K562 (cell line): ENCODE data around the gene SLX4IP. TPM values are rescaled to one million over a fixed set of nuclear protein-coding genes. Genes with fewer than 3 reads are reported as not detected.

Source experiments
- ATAC-seq: fragments of 200-7000 bp; cut with Tn5 transposase; 3 replicates; pipeline ENCODE4 v1.9.1; 2020; ENCODE audit warnings: moderate library complexity
- BruUV-seq: library from RNA; stranded (reverse); fragments of 400-500 nt; replicated peaks from 2 replicates; lab custom pipeline; 2021; lab: Mats Ljungman, UMichigan
- CTCF ChIA-PET: fragments of 300-600 bp; formaldehyde crosslinking; extraction: SDS; loops from one replicate; lab custom pipeline; 2021; ENCODE audit warnings: low intra/inter-chr PET ratio; lab: Yijun Ruan, JAX
- POLR2A ChIA-PET: fragments of 300-600, 350-650 bp; sonication (Branson Sonifier 250); formaldehyde crosslinking; extraction: SDS; loops from one replicate; lab custom pipeline; 2021; ENCODE audit warnings: antibody characterized with exemption, inconsistent platforms; lab: Yijun Ruan, JAX
- DNase-seq, 4 experiments: peaks; one replicate each; pipeline versions ENCODE4 v3.0.0 to v3.0.0-alpha.2; 2011 to 2018; ENCODE audit warnings: low spot score in 3 of 4, mixed read lengths in 3 of 4; ENCODE audit errors: extremely low read depth in 1 of 4
- FAIRE-seq: peaks from 2 replicates; lab custom pipeline; 2011; peaks lifted over from hg19 to GRCh38; lab: Jason Lieb, UNC
- H2AFZ ChIP-seq: 2 replicates; pipeline ENCODE4 v1.6.0; 2011; ENCODE audit warnings: low read depth, low read length, control low read depth, inconsistent platforms
- H3K27ac ChIP-seq: fragments of 200-600 bp; 3 replicates; pipeline ENCODE4 v1.8.0; 2011; ENCODE audit warnings: low read depth, mild to moderate bottlenecking, control low read depth, inconsistent platforms, low read length, moderate library complexity, mixed read lengths; ENCODE audit errors: extremely low read depth
- H3K27me3 ChIP-seq, 2 experiments: fragments of 300-600 bp in 1 of 2; 2 replicates in 1 of 2; 3 replicates in 1 of 2; pipeline versions ENCODE4 v1.6.0 to v1.8.0; 2011; ENCODE audit warnings: inconsistent platforms in 2 of 2, low read length in 2 of 2, mild to moderate bottlenecking in 1 of 2, mixed read lengths in 1 of 2, moderate library complexity in 1 of 2; ENCODE audit not compliant: control insufficient read depth in 2 of 2, insufficient read depth in 2 of 2
- H3K36me3 ChIP-seq: fragments of 300-600 bp; 3 replicates; pipeline ENCODE4 v1.8.0; 2011; ENCODE audit warnings: mild to moderate bottlenecking, low read length, inconsistent platforms; ENCODE audit not compliant: control insufficient read depth, insufficient read depth
- H3K4me1 ChIP-seq, 2 experiments: fragments of 200-600 bp in 1 of 2; replicated peaks in 1 of 2; 2 replicates in 1 of 2; 3 replicates in 1 of 2; pipeline versions ENCODE4 v1.5.1 to v1.8.0; 2011; ENCODE audit warnings: inconsistent platforms in 2 of 2, low read length in 2 of 2, mild to moderate bottlenecking in 1 of 2, mixed read lengths in 1 of 2, moderate library complexity in 1 of 2; ENCODE audit not compliant: control insufficient read depth in 2 of 2, insufficient read depth in 2 of 2
- H3K4me2 ChIP-seq: 2 replicates; pipeline ENCODE4 v1.6.1; 2011; ENCODE audit warnings: low read length, control low read depth, inconsistent platforms, mixed read lengths; ENCODE audit not compliant: insufficient read depth
- H3K4me3 ChIP-seq: fragments of 200-600 bp; sonication (generic), shearing (Covaris generic); 2 replicates; pipeline ENCODE4 v1.5.1; 2016; ENCODE audit warnings: control low read depth, inconsistent platforms
- H3K79me2 ChIP-seq: fragments of 200-600 bp; 3 replicates; pipeline ENCODE4 v1.8.0; 2011; ENCODE audit warnings: low read length, inconsistent platforms; ENCODE audit not compliant: control insufficient read depth, insufficient read depth
- H3K9ac ChIP-seq, 2 experiments: 2 replicates each; pipeline versions ENCODE4 v1.6.0 to v1.6.1; 2011; ENCODE audit warnings: low read depth in 2 of 2, low read length in 2 of 2, control low read depth in 1 of 2, inconsistent platforms in 1 of 2, mild to moderate bottlenecking in 1 of 2, mixed read lengths in 1 of 2; ENCODE audit not compliant: insufficient read depth in 1 of 2
- H3K9me1 ChIP-seq: one replicate; pipeline ENCODE4 v1.6.0; 2011; ENCODE audit warnings: inconsistent platforms, mild to moderate bottlenecking, low read length, moderate library complexity; ENCODE audit not compliant: control insufficient read depth, insufficient read depth
- H3K9me3 ChIP-seq: replicated peaks from 2 replicates; pipeline ENCODE4 v1.5.1; 2011; ENCODE audit warnings: low read depth, low read length, inconsistent platforms; ENCODE audit not compliant: control insufficient read depth, insufficient read depth
- H4K20me1 ChIP-seq: replicated peaks from 2 replicates; pipeline ENCODE4 v1.6.1; 2011; ENCODE audit warnings: low read length, inconsistent platforms, mixed read lengths; ENCODE audit not compliant: control insufficient read depth, insufficient read depth
- GABPB1 ChIP-seq: sonication (generic); formaldehyde crosslinking; IDR thresholded peaks from 2 replicates; pipeline ENCODE4 v1.8.0; 2022; ENCODE audit warnings: mild to moderate bottlenecking, missing genetic modification reagents
- HNRNPK ChIP-seq: fragments of 200-400 bp; formaldehyde crosslinking; IDR thresholded peaks from one replicate; pipeline ENCODE4 v1.6.1; 2018; ENCODE audit warnings: mild to moderate bottlenecking, low read depth, low read length; ENCODE audit not compliant: poor library complexity, severe bottlenecking
- LCOR ChIP-seq: sonication (generic); formaldehyde crosslinking; IDR thresholded peaks from 2 replicates; pipeline ENCODE4 v1.8.0; 2022; ENCODE audit warnings: mild to moderate bottlenecking, missing genetic modification reagents
- MCM2 ChIP-seq: fragments of 450-650 bp; IDR thresholded peaks from 2 replicates; pipeline ENCODE4 v1.6.1; 2017; ENCODE audit warnings: low read depth, mild to moderate bottlenecking
- NELFE ChIP-seq: IDR thresholded peaks from 2 replicates; pipeline ENCODE4 v1.6.1; 2011; ENCODE audit warnings: mild to moderate bottlenecking; ENCODE audit not compliant: insufficient read depth, insufficient read length
- POU5F1 ChIP-seq: fragments of 150-350 bp; IDR thresholded peaks from 2 replicates; pipeline ENCODE4 v1.6.1; 2014; ENCODE audit warnings: borderline replicate concordance, low read length, low read depth, mild to moderate bottlenecking; ENCODE audit not compliant: partially characterized antibody
- PTTG1 ChIP-seq: fragments of 450-650 bp; IDR thresholded peaks from 2 replicates; pipeline ENCODE4 v1.6.1; 2016; ENCODE audit warnings: low read depth, mild to moderate bottlenecking, missing genetic modification characterization, missing compliant biosample characterization
- ZNF311 ChIP-seq: fragments of 250-450 bp; sonication (Bioruptor Pico); IDR thresholded peaks from 2 replicates; pipeline ENCODE4 v1.4.0; 2020; ENCODE audit warnings: mild to moderate bottlenecking, moderate library complexity
- WGBS: fragments of 100-300 bp; shearing (Covaris generic); methylation state at CpG from one replicate; pipeline ENCODE4 v1.1.6; 2016; ENCODE audit warnings: low coverage, mixed read lengths; ENCODE audit not compliant: insufficient coverage; ENCODE audit errors: missing lambda C conversion rate; 5-methylcytosine and 5-hydroxymethylcytosine counted together
- in situ Hi-C: fragments of 300-500 bp; cut with MboI; formaldehyde crosslinking; loops from 4 replicates; pipeline ENCODE4 v1.15.0; 2018; ENCODE audit warnings: inconsistent platforms, mixed read lengths
- intact Hi-C: fragments of 100-400 bp; cut with micrococcal nuclease; formaldehyde crosslinking; loops from 2 replicates; pipeline ENCODE4 v1.14.2; 2022
- polyA plus RNA-seq, 8 experiments: library from polyadenylated mRNA; depleted of rRNA in 4 of 8; stranded (reverse) in 5 of 8; unstranded in 3 of 8; fragments of >200 nt; fragmentation: Nextera tagmentation in 2 of 8; fragmentation: Illumina TruSeq in 1 of 8; extraction: Ambion mirVana in 2 of 8; extraction: Trizol in 1 of 8; gene quantifications; 2 replicates each; pipeline versions ENCODE4 v1.2.1 to v1.2.3, GENCODE V29; 2011 to 2014; ENCODE audit warnings: inconsistent platforms in 1 of 8, missing spikeins in 1 of 8
- total RNA-seq, 7 experiments: library from RNA; depleted of rRNA in 6 of 7; stranded (reverse); fragments of >200 nt in 6 of 7; fragmentation: Illumina TruSeq in 2 of 7; extraction: Trizol in 2 of 7; gene quantifications; 2 replicates each; pipeline versions ENCODE4 v1.2.1 to v1.2.3, GENCODE V29; 2011 to 2021; ENCODE audit warnings: low replicate concordance in 1 of 7
- TF ChIP-seq, protein P1 (sequence below): sonication (generic); formaldehyde crosslinking; IDR thresholded peaks from 2 replicates; pipeline ENCODE4 v1.8.0; 2022; ENCODE audit warnings: mild to moderate bottlenecking, missing genetic modification reagents

SLX4IP gene
- total and polyA plus RNA-seq, 9 of the 15 experiments (the other 6 are each of a cell fraction or from before 2014, with no cell fraction given): 1.5 to 5.9 (median 3.5) TPM

DNA sequence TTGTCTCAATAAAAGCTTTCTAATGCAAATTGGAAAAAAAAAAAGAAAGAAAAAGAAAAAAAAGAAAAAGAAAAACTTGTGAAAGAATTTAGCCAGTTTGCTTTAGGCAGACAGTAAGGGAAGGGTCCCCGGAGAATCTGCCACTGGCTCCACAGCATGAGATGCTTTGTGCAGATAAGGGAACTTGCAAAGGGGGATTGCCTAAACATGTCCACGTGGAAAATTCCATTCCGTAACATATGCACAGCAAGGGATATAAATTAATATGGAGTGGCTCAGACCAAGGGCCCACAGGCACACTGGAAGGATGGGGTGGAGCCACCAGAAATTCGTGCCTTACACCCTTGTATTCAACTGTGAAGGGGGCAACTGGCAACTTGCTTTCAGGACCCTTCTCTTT is 46.5 kb upstream of the SLX4IP start:
- FAIRE-seq: no peak

More for the DNA sequence above, 46.5 kb upstream of the SLX4IP start:
- no peaks in the 10 kb centered on the region; a peak in 1 of 5 replicates for H3K27me3 ChIP-seq
- no peaks in the 10 kb centered on the region for H3K36me3 ChIP-seq
- no peaks in the 10 kb centered on the region for H3K9me3 ChIP-seq
- ATAC-seq (no peak), DNase-seq (no peak)
- in situ Hi-C loops (no loop called here), intact Hi-C loops (no loop called here)
- WGBS: 5% methylated on average over 4 of the region's 4 CpGs
- no peaks in the 10 kb centered on the region for H3K4me1 ChIP-seq
- H2AFZ ChIP-seq: no peak overlapping the region
- H3K9me1 ChIP-seq: no peaks in the 10 kb centered on the region
- ChIA-PET CTCF (no interaction called here), POLR2A (interaction anchor here (0.7 kb wide), 1 partner anchor 439 kb away, joined by 3 read pairs; no protein-coding TSS in a partner anchor)
- H3K4me2 ChIP-seq: no peak overlapping the region
- no TSS peak for BruUV-seq
- H3K4me3 ChIP-seq: no peak overlapping the region
- no peak overlapping the region for H3K9ac ChIP-seq
- H3K27ac ChIP-seq: no peak overlapping the region
- H3K79me2 ChIP-seq: no peaks in the 10 kb centered on the region
- TF ChIP-seq MCM2: no peak
- TF ChIP-seq, protein P1, sequence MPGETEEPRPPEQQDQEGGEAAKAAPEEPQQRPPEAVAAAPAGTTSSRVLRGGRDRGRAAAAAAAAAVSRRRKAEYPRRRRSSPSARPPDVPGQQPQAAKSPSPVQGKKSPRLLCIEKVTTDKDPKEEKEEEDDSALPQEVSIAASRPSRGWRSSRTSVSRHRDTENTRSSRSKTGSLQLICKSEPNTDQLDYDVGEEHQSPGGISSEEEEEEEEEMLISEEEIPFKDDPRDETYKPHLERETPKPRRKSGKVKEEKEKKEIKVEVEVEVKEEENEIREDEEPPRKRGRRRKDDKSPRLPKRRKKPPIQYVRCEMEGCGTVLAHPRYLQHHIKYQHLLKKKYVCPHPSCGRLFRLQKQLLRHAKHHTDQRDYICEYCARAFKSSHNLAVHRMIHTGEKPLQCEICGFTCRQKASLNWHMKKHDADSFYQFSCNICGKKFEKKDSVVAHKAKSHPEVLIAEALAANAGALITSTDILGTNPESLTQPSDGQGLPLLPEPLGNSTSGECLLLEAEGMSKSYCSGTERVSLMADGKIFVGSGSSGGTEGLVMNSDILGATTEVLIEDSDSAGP (CRISPR knock-in tag): no peak
- no peak for TF ChIP-seq GABPB1
- TF ChIP-seq LCOR: no peak
- TF ChIP-seq PTTG1: no peak
- TF ChIP-seq ZNF311: no peak
- TF ChIP-seq POU5F1: no peak
- no peak for TF ChIP-seq HNRNPK
- TF ChIP-seq NELFE: no peak
- no peaks in the 10 kb centered on the region for H4K20me1 ChIP-seq
